GM19452 (cell line): Measurements from ENCODE around the gene ITGA2.
A peak's percentile ranks its signal among the peaks of the same experiment; 100 is the strongest.

Experiments used
- ATAC-seq: cut with Tn5 transposase; IDR thresholded peaks from one replicate; pipeline ENCODE4 v1.9.1; 2021; ENCODE audit not compliant: unreplicated experiment

ITGA2 gene

DNA sequence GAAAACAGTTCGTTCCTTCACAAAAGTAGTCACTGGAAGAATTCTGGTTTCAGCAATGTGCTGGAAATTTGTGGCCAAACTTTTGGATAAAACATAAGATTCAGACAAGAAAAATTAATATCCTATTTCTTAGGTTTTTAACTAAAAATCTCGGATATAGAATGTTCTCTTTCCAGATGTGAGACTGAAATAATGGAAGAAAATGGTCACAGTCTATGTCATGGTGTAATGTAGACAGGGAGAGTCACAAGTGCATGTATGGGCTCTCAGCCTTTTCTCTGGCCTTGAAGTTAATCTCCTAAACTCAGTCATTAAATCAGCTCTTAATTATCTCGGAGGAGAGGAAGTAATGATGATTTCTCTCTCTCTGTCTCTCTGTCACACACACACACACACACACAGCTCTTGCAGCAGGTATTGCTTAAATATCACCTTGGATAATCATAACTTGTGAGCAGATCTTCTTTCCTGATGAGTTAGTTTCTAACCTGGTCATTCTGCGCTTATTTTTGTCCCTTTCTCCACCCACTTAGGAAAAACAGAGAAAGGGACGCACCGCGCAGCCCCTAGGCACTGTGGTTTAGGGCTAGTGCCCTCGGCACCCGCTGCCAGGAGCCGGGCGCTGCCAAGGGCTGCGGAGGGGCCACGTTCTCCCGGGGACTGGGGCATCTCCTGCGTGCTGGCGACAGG is 672 bp upstream of the ITGA2 start:
- no peak for ATAC-seq

DNA sequence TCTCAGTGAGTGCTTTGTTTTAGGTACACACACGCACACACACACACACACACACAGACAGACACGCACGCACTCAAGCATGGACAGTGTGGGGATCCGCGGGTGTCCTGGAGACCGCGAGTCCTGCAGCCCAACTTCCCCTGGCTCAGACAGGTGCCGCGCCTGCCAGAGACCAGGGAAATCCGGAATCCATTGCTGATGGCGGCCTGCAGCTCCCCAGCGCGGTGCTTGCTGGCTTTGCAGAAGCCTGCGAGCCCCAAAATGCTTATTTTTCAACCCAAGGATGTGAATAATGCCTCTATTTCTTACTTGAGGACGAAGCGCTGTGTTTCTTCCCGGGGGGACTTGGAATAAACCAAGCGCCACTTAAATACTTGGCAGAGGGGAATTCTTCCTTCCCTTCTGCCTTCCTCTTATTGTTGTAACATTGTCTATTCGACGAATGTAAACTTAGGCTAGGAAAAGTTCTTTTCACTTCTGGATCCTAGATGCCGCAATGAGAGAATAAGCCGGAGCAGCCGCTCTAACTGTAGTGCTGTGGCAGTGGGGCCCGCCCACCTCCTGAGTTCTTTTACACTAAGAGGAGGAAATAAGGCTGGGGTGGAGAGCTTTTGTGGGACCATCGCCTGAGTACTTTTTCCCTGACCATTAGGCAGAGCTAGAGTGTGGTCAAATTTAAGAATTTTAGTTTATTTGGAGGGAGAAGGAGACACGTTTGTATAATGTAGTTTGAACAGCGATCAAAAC is 802 bp downstream of the ITGA2 start:
- peak; percentile 39 for ATAC-seq

GRCh38 chr5:52990528-52990925 is 1.4 kb downstream of the ITGA2 start:
- no peak for ATAC-seq

GRCh38 chr5:52993367-52993766 is 4.2 kb downstream of the ITGA2 start:
- ATAC-seq = no peak

GRCh38 chr5:52994266-52994665 is 5.1 kb downstream of the ITGA2 start:
- no peak for ATAC-seq

- no peak for ATAC-seq
These were observed 5.9 kb downstream of the ITGA2 start for GRCh38 chr5:52995095-52995494.

GRCh38 chr5:52995914-52996313 is 6.8 kb downstream of the ITGA2 start:
- ATAC-seq = no peak

GRCh38 chr5:52996979-52997378 is 7.8 kb downstream of the ITGA2 start:
- ATAC-seq = no peak

DNA sequence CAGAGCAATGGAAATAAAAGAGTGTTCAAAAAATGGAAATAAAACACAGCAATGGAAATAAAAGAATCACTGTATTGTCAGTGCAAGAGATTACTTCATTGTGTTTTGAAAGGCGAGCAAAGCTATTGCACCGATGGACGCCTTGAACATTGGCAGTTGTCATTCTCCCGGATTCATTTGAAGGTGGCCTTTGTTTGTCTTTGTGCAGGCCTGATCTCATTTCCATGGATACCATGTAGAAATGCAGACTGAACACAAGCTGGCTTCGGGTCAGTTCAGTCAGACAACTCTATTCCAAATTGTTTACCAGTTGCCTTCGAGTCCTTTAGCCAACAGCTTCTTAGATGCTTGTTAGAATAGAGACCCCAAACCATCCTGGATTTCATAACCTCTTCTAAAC is 8.3 kb downstream of the ITGA2 start:
- no peak for ATAC-seq

DNA sequence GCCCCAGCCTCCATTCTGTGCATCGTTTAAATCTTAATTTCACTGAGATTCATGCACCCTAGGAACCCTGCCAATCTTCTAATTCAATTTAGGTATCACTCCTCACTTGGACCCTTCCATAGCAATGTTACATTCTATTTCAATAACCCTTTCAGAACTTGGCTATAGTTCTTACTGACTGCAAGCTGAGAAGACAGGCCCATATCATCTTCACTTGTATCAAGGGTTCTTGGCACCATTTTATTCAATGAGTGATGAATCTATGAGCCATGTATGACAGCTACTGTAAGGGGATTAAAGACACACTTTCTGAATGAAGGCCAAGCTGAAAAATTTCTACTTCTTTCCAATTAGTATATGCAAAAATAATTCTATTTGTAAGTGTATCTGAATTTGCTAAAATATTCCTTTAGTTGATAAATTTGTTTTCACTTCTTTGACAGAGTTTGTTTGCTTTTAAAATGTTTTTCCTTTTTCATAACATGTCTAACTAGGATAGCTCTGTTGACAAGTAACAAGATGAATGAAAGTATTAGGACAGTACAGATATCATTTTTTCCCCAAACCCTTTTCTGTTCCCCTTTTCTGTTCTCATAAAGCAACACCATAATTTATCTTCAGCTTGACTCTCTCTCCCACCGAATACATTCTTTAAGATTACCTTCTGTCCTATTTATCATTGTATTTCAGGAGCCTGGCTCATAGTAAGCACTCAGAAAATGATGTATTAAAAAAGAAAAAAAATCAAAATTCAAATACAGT is 9.6 kb downstream of the ITGA2 start:
- ATAC-seq = peak; percentile 58

- ATAC-seq = peak; percentile 34
These were observed 10.3 kb downstream of the ITGA2 start for GRCh38 chr5:52999344-52999949.

DNA sequence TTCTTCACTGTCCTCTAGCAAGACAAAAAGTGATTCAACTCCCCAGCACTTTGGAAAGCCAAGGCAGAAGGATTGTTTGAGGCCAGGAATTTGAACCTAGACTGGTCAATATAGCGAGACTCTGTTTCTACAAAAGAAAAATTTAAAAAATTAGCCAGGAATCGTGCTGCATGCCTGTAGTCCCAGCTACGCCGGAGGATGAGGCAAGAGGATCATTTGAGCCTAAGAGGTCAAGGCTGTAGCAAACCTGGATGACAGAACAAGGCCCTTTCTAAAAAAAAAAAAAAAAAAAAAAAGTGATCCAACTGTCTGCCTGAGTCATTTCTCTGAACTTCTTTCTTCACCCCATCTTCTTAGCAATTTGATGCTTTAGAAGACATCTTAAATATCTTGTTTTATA is 12.4 kb downstream of the ITGA2 start:
- no peak for ATAC-seq

GRCh38 chr5:53002491-53002890 is 13.3 kb downstream of the ITGA2 start:
- no peak for ATAC-seq

DNA sequence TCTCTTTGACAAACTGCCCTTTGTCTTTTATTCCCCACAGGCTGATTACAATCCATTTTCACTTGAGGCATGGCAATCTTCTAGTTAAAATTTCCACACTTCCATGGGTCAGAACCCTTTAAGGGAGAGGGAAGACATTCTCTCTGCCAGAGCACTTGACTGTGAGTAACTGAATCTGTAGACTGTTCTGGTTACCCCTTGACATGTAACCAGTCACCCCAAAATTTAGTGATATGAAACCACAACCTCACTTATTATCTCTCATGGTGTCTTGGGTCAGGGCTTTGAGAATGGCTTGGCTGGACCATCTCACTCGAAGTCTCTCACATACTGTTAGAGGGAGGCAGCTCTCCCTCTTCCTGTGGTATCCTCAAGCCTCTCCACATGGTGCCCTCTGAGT is 14.0 kb downstream of the ITGA2 start:
- ATAC-seq = no peak

- no peak for ATAC-seq
These were observed 18.0 kb downstream of the ITGA2 start for GRCh38 chr5:53006911-53007890.

GRCh38 chr5:53008751-53009150 is 19.6 kb downstream of the ITGA2 start:
- ATAC-seq = peak; percentile 91

- no peak for ATAC-seq
These were observed 20.7 kb downstream of the ITGA2 start for GRCh38 chr5:53009816-53010215.

DNA sequence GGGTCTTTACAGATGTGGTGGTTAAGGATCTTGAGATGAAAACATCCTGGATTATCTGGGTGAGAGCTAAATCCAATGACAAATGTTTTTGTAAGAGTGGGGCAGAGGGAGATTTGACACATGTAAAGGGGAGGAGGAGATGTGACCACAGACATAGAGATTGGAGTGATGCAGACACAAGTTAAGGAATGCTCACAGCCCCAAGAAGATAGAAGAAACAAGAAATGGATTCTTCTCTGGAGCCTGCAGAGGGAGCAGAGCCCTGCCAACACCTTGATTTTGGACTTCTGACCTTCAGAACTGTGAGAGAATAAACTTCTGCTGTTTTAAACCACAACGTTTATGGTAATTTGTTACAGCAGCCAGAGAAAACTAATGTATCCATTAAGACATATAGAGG is 21.7 kb downstream of the ITGA2 start:
- ATAC-seq = no peak

DNA sequence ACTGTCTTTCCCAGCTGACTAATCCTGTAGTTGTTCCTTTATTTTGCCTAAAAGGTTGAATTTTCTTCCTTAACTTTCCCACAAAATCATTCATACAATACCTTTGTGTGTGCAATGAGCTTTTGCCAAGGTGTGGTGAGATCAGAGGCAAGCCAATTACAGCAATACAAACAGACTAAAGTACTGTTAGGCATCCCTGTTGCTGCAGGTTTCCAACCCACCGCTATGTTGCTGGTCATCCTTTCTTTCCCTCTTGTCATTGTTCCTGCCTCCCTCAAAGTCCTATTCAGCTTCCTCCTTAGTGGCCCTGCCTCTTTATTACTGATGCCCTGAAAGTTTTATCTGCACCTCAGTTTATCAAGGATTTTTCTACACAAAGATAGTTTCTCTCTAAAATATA is 22.1 kb downstream of the ITGA2 start:
- ATAC-seq = no peak

GRCh38 chr5:53013857-53014256 is 24.7 kb downstream of the ITGA2 start:
- no peak for ATAC-seq
